Glutamatergic neuron (in vitro differentiated cells): ENCODE data around the gene SHFL. TPM values are rescaled to one million over a fixed set of nuclear protein-coding genes. Genes with fewer than 3 reads are reported as not detected.

Experiments
- DNase-seq: peaks from one replicate; pipeline ENCODE4 v3.0.0; 2022
- H3K27ac Mint-ChIP-seq: one replicate; pipeline ENCODE4 v1.8.0; 2020; ENCODE audit warnings: mild to moderate bottlenecking, mixed read lengths, inconsistent platforms; ENCODE audit not compliant: unreplicated experiment
- H3K27me3 Mint-ChIP-seq: one replicate; pipeline ENCODE4 v1.8.0; 2020; ENCODE audit warnings: mild to moderate bottlenecking, moderate library complexity, mixed read lengths, inconsistent platforms; ENCODE audit not compliant: unreplicated experiment
- H3K36me3 Mint-ChIP-seq: one replicate; pipeline ENCODE4 v1.8.0; 2020; ENCODE audit warnings: mild to moderate bottlenecking, mixed read lengths, inconsistent platforms; ENCODE audit not compliant: unreplicated experiment
- H3K4me1 Mint-ChIP-seq: one replicate; pipeline ENCODE4 v1.8.0; 2020; ENCODE audit warnings: mild to moderate bottlenecking, low read depth, mixed read lengths, inconsistent platforms; ENCODE audit not compliant: unreplicated experiment
- H3K4me3 Mint-ChIP-seq: one replicate; pipeline ENCODE4 v1.8.0; 2020; ENCODE audit warnings: mild to moderate bottlenecking, mixed read lengths, inconsistent platforms; ENCODE audit not compliant: unreplicated experiment
- H3K9me3 Mint-ChIP-seq: one replicate; pipeline ENCODE4 v1.8.0; 2020; ENCODE audit warnings: mild to moderate bottlenecking, moderate library complexity, mixed read lengths, inconsistent platforms; ENCODE audit not compliant: unreplicated experiment
- CTCF ChIP-seq: fragments of 200-600 bp; sonication (generic); IDR thresholded peaks from one replicate; pipeline ENCODE4 v1.5.0; 2021; ENCODE audit not compliant: partially characterized antibody, unreplicated experiment
- total RNA-seq: library from RNA; stranded (reverse); fragmentation: NEBNext Ultra II Directional; extraction: Animal tissue kit (Norgen Biotek cat#: 25700); gene quantifications from one replicate; pipeline ENCODE4 v1.2.1, GENCODE V29; 2021; ENCODE audit not compliant: unreplicated experiment

SHFL gene
- total RNA-seq, 1 donor from 2014 or later: 0.20 TPM

DNA sequence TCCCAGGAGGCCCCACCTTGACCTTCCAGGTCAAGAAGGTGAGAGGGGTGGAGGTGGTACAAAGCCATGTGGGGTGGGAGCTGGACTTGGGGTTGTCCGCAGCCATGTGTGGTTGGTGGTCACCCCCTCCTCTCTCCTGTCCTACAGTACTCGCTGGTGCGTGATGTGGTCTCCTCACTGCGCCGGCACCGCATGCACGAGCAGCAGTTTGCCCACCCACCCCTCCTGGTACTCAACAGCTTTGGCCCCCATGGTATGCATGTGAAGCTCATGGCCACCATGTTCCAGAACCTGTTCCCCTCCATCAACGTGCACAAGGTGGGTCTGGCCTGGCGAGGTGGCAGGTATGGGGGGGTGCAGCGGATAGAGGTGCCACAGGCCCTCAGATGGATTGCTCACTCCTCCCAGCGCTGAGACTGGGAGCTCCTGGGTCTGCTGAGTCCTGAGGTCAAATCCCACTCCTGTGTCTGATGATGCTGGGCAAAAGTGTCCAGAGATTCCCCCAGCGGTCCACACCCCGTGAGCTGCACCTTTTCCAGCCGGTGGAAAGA lies 21.8 kb downstream of the SHFL start:
- DNase-seq: no peak
- Mint-ChIP-seq H3K27ac (no peak overlapping the region), H3K4me1 (peaks cover 5% of the 10 kb centered on the region), H3K27me3 (peaks cover 2% of the 10 kb centered on the region), H3K36me3 (no peaks in the 10 kb centered on the region), H3K4me3 (peak overlapping the region; percentile 85), H3K9me3 (peaks cover 10% of the 10 kb centered on the region)
- no peak for TF ChIP-seq CTCF

- no peak overlapping the region for H3K4me3 Mint-ChIP-seq
- H3K27me3 Mint-ChIP-seq: peaks cover 2% of the 10 kb centered on the region
- TF ChIP-seq CTCF: no peak
- peaks cover 5% of the 10 kb centered on the region for H3K4me1 Mint-ChIP-seq
- DNase-seq: no peak
- peaks cover 10% of the 10 kb centered on the region for H3K9me3 Mint-ChIP-seq
- no peaks in the 10 kb centered on the region for H3K36me3 Mint-ChIP-seq
- no peak overlapping the region for H3K27ac Mint-ChIP-seq
Measured at GRCh38 chr19:10109528-10109927, 23.4 kb downstream of the SHFL start.

DNA sequence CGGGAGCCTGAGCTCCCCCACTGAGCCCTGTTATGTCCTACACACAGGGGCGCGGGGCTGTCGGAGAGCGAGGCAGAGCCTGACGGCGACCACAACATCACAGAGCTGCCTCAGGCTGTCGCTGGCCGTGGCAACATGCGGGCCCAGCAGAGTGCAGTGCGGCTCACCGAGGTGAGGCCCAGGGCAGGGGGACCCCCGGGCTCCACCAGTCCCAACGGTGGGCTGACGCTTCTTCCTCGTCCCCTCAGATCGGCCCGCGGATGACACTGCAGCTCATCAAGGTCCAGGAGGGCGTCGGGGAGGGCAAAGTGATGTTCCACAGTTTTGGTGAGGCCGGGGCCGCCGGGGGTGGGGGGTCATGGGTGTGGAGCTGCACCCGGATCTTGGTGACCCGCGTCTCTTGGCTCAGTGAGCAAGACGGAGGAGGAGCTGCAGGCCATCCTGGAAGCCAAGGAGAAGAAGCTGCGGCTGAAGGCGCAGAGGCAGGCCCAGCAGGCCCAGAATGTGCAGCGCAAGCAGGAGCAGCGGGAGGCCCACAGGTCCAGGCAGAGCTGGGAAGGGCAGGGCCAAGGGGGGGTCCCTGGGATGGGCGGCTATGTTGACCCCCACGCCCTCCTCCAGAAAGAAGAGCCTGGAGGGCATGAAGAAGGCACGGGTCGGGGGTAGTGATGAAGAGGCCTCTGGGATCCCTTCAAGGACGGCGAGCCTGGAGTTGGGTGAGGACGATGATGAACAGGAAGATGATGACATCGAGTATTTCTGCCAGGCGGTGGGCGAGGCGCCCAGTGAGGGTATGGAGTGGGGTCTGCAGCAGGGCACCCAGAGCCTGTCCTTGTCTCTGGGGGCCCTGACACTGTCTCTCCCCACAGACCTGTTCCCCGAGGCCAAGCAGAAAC lies 24.2 kb downstream of the SHFL start:
- H3K27me3 Mint-ChIP-seq: no peaks in the 10 kb centered on the region
- no peak for TF ChIP-seq CTCF
- H3K36me3 Mint-ChIP-seq: no peaks in the 10 kb centered on the region
- peaks cover 5% of the 10 kb centered on the region for H3K4me1 Mint-ChIP-seq
- H3K27ac Mint-ChIP-seq: no peak overlapping the region
- H3K4me3 Mint-ChIP-seq: no peak overlapping the region
- no peak for DNase-seq
- H3K9me3 Mint-ChIP-seq: peaks cover 10% of the 10 kb centered on the region

- Mint-ChIP-seq H3K27ac (no peak overlapping the region), H3K27me3 (no peaks in the 10 kb centered on the region), H3K9me3 (peaks cover 7% of the 10 kb centered on the region), H3K4me1 (peaks cover 5% of the 10 kb centered on the region), H3K36me3 (no peaks in the 10 kb centered on the region), H3K4me3 (no peak overlapping the region)
- TF ChIP-seq CTCF: no peak
- DNase-seq: no peak
Measured at GRCh38 chr19:10110972-10111317, 24.8 kb downstream of the SHFL start.

- Mint-ChIP-seq H3K9me3 (peaks cover 7% of the 10 kb centered on the region), H3K27me3 (no peaks in the 10 kb centered on the region), H3K4me3 (no peak within 1 kb of the TSS), H3K4me1 (peaks cover 5% of the 10 kb centered on the region), H3K27ac (no peak within 1 kb of the TSS), H3K36me3 (no peaks in the 10 kb centered on the region)
- no peak for DNase-seq
- TF ChIP-seq CTCF: no peak
Measured at GRCh38 chr19:10111405-10111811, 25.3 kb downstream of the SHFL start, which contains the start of gene P2RY11. Gene P2RY11 (plus strand): TSS chr19:10111693. CDS start chr19:10111722, 29 bp downstream.
